PFSK-1 (cell line): Measurements from ENCODE around the gene BCAS3.

Source experiments
- POLR2AphosphoS5 ChIP-seq: IDR thresholded peaks from 2 replicates; pipeline ENCODE4 v1.6.1; 2012; ENCODE audit warnings: low read depth, mild to moderate bottlenecking, control low read depth, low read length, moderate library complexity
- SIN3A ChIP-seq: IDR thresholded peaks from 2 replicates; pipeline ENCODE4 v1.6.1; 2012; ENCODE audit warnings: mild to moderate bottlenecking, low read length, moderate library complexity, borderline replicate concordance; ENCODE audit not compliant: insufficient read depth
- TAF1 ChIP-seq: IDR thresholded peaks from 2 replicates; pipeline ENCODE4 v1.6.1; 2012; ENCODE audit warnings: low read length, control low read depth, borderline replicate concordance; ENCODE audit not compliant: insufficient read depth
- TF ChIP-seq, protein P1 (sequence below), 2 experiments: IDR thresholded peaks; 2 replicates each; pipeline versions ENCODE4 v1.6.1 to v1.8.0; 2011 to 2012; ENCODE audit warnings: low read depth in 2 of 2, low read length in 2 of 2, control low read depth in 1 of 2, inconsistent platforms in 1 of 2, mild to moderate bottlenecking in 1 of 2, moderate library complexity in 1 of 2; ENCODE audit not compliant: insufficient read depth in 1 of 2

DNA sequence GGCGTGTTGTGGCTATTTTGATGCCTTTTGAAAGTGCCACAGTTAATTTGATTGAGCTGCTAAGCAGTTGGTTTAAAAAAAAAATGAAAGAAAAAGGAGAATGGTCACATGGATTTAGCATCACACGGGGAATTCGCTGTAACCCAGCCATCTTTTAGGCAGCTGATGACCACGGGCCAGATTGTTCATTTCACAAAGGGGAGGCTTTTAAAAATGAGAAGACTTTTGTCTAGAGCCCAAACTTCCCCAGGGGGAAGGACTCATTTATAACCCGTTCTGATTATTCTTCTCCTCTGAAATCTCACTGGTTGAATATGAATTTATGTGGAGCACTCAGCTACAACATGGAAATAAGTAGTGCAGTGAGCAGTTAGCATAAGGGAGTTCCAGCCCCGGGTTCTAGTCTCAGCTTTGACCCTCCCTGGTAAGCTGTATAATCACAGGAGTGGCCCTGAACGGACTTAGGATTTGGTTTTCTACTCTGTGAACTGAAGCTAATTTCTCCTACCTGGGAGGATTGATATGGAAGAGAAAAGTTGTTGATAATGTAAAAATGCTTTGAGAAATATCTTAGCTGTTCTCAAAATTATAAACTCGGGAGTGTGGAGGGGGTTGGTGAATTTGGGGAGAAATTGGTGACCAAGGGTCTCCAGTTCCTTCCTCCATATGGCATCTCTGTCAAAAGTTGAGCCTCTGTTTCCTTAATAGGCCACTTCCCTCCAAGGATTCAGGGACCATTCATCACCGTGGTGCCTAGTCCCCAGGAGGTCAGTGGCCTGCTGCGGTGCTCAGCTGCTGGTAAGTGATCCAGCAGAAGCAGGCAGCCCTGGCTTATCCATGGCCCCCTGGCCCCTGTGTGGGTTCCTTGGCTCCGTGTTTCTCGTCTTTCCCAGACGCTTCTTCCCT, 645.6 kb downstream of the BCAS3 start:
- TF ChIP-seq POLR2AphosphoS5 = no peak
- no peak for TF ChIP-seq SIN3A
- TF ChIP-seq, protein P1, sequence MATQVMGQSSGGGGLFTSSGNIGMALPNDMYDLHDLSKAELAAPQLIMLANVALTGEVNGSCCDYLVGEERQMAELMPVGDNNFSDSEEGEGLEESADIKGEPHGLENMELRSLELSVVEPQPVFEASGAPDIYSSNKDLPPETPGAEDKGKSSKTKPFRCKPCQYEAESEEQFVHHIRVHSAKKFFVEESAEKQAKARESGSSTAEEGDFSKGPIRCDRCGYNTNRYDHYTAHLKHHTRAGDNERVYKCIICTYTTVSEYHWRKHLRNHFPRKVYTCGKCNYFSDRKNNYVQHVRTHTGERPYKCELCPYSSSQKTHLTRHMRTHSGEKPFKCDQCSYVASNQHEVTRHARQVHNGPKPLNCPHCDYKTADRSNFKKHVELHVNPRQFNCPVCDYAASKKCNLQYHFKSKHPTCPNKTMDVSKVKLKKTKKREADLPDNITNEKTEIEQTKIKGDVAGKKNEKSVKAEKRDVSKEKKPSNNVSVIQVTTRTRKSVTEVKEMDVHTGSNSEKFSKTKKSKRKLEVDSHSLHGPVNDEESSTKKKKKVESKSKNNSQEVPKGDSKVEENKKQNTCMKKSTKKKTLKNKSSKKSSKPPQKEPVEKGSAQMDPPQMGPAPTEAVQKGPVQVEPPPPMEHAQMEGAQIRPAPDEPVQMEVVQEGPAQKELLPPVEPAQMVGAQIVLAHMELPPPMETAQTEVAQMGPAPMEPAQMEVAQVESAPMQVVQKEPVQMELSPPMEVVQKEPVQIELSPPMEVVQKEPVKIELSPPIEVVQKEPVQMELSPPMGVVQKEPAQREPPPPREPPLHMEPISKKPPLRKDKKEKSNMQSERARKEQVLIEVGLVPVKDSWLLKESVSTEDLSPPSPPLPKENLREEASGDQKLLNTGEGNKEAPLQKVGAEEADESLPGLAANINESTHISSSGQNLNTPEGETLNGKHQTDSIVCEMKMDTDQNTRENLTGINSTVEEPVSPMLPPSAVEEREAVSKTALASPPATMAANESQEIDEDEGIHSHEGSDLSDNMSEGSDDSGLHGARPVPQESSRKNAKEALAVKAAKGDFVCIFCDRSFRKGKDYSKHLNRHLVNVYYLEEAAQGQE (IDR thresholded peaks at IDR 0.05; ENCODE audit: insufficient read depth in 1 of 2, low read depth in 2 of 2, low read length in 2 of 2) = no peak
- no peak for TF ChIP-seq TAF1
